Inflammatory macrophage (primary cell): Measurements from ENCODE around the gene RAE1.
A peak's percentile ranks its signal among the peaks of the same experiment; 100 is the strongest.
"Not testable (repeated sequence)": the region's sequence is repeated elsewhere in the genome, so short reads cannot be mapped to it uniquely, and the experiment has no call there.

Experiments used
- DNase-seq, 2 donors: peaks; one replicate each; pipeline ENCODE4 v3.0.0-alpha.2; 2020 to 2022

Gene RAE1

DNA sequence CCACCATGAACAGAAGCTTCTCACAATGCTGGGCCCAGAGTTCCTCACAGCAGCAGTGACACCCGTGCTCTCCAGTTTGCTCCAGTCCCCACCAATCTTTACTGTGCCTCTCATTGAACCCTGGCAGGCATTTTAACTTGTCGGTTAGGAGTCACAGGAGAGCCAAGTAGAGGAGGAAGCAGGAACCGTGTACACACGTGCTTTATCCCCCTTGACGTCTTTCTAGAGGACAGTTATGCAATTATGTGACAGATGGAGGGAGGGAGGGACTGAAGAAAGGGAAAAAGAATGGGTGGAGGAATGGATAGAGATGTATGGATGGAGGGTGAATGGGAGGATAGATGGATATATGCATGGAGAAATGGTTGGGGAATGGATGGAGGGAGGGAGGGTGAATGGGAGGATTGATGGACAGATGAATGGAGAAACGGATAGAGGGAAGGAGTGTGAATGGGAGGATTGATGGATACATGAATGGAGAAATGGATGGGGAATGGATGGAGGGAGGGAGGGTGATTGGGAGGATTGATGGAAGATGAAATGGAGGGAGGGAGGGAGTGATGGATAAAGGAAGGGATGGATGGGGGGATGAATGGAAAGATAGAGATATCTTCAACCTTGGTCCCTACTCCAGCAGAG lies 66.1 kb downstream of the RAE1 start:
- DNase-seq: no peak

DNA sequence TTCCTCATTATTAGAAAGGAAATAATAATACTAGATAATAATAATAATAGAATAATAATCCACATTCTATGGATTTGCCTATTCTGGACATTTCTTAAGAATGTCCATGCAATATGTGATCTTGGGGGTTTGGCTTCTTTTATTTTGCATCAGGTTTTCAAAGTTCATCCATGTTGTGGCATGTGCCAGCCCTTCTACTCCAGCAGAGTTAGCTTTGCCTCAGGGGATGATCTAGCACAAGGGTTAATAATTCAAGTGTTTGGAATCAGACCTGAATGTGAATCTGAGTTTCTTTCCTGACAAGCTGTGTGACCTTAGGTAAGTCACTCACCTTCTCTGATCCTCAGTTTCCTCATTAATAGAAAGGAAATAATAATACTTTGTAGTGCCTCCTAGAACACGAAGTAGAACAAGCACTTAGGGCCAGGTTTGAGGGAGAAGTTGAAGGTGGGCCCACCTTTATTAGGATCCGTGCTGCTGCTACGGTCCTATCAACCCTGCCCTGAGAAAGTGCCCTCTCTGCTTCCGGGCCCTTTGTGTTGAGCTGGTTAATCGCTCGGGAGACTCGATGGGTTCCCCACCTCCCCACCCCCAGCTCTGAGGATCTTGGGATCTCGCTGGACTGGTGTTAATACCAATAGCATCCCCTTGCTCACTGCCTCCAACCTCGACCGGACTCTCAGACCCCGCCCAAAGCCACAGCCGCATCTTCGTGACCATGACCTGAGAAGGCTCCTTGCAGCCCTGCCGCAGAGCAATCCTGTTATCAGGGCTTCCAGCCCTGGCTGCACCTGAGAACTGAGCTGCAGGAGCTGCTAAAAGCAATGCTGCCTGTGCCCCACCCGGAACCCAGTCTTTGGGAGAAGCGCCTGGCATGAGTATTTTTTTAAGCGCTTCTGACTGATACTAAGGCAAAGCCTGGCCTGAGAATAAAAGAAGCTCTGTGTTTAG lies 67.0 kb downstream of the RAE1 start:
- DNase-seq: no peak

DNA sequence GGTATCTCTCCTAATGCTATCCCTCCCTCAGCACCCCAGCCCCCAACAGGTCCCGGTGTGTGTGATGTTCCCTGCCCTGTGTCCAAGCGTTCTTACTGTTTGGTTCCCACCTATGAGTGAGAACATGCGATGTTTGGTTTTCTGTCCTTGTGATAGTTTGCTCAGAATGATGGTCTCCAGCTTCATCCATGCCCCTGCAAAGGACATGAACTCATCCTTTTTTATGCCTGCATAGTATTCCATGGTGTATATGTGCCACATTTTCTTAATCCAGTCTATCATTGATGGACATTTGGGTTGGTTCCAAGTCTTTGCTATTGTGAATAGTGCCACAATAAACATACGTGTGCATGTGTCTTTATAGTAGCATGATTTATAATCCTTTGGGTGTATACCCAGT lies 68.4 kb downstream of the RAE1 start:
- DNase-seq: not testable (repeated sequence)

DNA sequence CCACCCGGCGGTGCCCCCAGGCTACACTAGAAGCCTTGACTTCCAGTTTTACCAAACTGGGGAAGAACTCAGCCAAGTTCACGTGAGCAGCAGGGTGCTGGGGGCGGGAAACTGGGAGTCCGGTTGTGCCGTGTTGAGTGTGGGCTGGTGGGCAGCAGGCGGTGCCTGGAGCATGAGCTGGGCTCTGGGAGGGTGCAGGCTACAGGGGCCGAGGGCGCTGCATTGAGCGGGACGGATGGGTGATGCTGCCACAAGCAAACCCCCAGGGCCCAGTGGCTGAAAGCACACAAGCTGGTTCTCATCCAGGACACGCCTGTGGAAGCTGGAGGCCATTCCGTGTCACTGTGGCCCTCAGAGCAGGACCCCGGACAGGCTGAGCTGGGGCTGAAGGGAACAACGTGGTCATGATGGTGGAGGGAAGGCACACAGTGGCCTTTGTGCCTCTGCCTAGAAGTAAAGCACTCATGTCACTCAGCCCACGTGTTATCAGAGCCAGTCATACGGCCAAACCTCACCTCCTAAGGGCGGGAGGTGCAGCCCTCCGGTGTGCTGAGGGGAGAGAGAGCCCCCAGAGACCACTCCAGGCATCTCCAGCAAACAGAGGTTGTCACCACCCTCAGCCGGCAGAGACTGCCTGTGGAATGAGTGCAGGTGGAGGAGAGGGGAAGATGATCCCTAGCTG lies 69.7 kb downstream of the RAE1 start:
- no peak for DNase-seq

DNA sequence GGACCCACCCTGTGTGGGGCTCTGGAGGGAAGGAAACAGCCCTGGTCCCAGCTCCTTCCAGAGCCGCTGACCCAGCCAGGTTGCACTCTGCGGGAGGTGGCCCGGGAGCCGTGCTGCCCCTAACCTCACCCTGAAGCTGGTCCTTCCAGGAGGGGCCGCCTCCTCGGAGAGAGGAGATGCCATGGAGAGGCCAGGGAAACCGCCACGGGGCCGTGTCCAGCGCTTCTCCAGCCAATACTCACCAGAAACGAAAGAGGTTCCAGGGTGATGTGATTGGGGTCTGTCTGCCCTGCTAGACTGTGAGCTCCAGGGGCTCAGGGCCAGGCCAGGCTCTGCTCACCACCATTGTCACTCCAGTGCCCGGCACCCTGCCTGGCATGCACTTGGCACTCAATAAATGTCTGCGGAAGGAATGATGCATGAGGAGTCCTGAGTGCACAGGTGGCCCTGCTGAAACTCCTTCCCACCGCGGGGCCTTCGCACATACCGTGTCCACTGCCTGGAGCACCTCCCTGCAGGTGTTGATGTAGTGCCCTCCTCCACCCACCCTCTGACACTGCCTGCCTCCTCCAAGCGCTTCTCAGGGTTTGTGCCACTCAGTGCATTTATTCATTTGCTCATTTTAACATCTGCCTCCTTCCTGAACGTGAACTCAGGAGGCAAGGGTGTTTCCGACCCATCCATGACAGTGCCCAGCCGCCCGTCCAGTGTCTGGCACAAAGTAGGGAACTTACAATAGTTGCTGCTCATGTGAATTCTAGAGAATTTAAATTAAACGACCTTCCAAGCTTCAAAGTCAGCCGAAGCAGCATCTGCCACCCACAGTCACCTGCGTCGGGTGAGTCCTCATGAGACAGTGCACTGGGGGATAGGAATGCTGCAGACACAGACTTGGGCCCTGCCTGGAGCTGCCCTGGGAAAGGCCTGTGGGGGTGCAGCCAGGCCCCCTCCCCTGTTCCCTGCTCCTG lies 70.5 kb downstream of the RAE1 start:
- DNase-seq: no peak

DNA sequence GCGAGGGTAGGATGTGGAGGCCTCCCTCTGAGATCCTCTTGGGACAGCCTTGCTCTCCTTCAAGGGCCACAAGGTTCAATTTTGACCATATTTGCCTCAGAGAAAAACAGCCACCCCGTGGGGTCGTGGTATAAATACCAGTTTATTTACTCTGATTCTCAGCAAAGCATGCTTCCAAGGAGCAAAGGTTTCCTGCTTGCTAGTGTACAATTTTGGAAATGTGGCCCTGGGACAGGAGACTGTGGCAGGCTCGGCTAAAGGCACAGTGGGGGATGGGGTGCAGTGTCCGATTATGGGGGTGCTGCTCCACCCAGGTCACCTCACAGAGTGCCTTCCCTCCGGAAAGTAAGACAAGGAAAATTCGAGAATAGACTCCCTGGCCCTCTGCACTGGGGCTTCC lies 71.2 kb downstream of the RAE1 start:
- DNase-seq: no peak

DNA sequence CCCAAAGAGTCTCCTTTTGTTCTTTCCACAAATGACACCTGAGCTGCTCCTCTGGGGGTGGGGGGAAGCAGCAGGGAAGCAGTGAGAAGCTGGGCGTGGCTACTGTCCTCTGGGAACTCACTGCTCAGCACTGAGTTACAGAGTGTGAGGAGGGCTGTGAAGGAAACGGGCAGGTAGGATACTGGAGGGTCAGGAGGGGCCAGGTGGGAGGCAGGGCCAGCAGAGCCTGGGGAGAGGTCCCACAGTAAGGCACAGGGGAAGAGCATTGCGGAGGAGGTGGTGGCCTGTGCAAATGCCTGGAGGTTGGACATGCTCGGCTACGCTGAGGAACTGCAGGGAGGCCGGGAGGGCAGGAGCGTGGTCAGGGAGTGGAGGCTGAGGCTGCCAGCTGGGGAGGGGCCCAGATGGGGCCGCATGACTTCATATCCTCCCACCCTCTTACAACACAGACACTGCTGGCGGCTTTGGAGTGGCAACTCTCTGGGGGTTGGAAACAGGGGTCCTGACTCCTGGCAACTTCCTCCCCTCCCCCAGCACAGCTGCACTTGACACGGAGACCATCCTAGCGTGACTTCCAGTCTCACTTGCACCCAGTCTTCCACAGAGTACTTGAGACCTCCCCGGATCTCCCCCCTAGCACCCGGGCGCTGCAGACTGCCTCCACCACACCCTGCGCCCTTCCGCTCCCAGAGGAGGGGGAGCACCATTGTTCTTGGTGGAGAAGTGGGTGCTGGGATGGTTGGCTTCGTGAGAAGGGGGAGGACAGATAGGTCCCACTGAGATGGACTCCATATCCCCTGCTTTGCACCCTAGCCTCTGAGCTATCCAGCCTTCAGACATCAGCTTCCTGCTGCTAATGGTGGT lies 74.3 kb downstream of the RAE1 start:
- peak; percentile 50 to 57 for DNase-seq

DNA sequence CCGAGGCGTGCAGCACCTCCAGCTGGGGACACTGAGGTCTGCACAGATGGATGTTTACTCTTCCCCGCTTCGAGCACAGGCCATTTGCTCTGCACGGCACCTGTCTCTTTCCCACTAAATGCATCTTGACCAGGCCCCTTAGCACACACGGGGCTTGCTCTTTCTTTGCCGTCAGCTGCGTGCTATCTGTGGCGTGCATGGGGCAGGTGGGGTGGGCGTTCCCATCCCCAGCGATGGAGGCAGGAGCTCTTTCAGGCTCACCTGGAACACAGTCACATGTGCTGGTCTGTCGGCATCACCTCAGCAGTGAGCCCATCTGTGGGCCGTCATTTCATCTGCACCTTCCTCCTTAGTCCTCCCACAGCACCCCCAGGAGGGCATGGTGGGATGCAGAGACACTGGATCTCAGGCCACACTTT lies 75.2 kb downstream of the RAE1 start:
- no peak for DNase-seq

DNA sequence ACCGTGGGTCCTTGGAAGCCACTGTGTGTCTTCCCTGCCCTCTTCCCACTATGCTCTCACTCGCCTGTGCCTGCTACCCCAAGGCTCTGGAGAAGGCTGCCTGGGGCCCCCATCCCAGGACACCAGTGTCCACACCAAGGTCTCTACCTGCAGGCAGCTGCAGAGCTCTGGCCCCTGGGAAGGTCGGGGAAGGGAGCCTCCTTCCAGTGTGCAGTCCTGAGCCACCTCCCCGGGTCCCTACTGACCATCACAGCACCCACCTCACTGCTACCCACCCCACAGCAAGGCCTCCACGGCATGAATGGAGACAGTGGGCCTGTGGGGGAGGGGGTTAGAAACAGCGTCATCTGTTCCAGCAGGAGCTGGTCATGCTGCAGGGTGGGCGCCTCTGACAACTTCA lies 75.8 kb downstream of the RAE1 start:
- DNase-seq: no peak

DNA sequence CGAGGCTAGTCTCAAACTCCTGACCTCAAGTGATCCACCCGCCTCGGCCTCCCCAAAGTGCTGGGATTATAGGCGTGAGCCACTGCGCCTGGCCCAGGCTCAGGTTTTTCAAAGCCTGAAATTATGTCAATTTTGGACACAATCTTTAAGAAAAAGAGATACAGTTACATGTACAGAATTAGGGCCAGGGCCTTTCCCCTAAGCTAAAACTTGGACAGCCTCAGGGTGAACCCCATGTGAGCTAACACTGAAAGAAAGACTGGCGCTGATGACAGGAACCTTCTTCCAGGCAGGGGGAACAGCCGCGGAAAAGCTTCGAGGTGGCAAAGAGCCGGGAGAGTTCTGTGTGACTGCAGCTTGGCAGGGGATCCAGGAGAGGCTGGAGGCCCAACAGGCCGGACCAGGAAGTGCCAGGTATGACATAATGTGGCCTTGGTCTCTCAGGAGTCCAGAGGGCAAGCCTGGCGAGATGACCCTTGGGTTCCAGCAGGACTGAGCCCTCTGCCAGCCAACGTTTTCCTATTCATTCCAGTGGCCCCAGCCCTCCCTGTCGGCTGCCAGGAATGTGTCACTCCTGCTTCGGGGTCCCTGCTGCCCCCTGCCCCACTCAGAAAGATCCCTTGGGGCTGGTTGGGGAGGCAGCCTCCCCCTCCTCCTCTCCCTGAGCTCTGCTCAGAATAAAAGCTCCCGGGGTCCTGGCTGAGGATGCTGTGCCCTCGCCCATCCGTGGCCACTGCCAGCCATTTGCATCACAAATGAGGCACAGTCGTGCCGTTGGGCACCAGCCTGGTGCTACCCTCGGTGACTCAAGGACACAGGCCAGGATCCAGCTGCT lies 77.5 kb downstream of the RAE1 start:
- no peak for DNase-seq
